ENCODE results near the gene DMXL2.
"Not testable (repeated sequence)": the region's sequence is repeated elsewhere in the genome, so short reads cannot be mapped to it uniquely, and the experiment has no call there.

DMXL2 gene, protein sequence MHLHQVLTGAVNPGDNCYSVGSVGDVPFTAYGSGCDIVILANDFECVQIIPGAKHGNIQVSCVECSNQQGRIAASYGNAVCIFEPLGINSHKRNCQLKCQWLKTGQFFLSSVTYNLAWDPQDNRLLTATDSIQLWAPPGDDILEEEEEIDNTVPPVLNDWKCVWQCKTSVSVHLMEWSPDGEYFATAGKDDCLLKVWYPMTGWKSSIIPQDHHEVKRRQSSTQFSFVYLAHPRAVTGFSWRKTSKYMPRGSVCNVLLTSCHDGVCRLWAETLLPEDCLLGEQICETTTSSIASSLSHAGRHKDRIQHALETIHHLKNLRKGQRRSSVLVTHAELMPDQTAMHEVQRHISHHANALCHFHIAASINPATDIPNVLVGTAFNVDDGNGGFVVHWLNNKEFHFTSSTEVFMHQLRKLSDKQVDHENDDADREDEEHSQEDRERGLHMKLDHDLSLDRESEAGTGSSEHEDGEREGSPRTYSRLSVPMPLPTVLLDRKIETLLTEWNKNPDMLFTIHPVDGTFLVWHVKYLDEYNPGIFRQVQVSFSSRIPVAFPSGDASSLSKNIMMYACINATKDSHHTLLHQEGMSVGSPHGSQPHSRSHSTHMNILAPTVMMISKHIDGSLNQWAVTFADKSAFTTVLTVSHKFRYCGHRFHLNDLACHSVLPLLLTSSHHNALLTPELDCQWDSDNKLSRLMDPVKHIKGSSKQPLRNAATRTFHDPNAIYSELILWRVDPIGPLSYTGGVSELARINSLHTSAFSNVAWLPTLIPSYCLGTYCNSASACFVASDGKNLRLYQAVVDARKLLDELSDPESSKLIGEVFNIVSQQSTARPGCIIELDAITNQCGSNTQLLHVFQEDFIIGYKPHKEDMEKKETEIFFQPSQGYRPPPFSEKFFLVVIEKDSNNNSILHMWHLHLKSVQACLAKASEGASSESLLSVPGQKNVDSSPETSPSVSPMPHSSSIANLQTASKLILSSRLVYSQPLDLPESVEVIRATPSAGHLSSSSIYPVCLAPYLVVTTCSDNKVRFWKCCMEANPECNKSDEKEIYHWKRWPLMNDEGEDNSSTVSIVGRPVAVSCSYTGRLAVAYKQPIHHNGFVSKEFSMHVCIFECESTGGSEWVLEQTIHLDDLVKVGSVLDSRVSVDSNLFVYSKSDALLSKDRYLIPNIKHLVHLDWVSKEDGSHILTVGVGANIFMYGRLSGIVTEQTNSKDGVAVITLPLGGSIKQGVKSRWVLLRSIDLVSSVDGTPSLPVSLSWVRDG (N-terminal part only)

DNA sequence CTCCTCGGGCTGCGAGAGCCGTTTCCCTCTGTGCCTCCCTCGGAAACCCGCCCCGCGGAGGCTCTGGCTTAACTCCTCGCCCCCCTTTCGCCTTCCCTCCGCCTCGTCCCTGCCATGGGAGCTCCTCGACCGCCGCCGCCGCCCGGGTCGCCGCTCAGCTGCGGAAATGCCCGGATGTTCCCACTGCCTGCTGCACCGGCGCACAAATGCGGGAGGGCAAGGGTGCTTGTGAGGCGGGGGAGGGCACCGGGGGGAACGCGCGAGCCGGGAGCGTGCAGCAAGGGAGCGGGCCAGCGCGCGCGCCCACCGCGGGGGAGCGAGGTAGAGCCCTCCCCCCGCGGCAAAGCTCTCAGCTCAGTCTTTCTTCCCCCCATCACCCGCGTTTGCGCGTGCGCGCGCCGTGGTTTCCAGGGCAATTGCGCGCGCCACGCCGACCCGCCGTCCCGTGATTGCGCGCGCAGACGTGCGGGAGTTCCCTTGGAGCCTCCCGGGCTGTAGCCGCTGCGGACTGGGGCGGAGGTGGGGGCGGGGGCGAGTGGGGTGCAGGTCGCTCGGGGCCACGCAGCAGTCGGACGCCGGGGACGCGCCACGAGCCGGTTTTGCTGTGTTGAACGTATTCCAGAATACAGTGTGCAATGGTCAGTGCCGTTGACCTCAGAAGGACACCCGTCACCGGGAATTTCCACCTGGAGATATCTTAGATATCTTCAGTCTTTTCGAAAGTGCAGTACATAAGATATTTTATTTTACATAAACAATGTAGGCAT is at the start of gene DMXL2:
Gene DMXL2 (minus strand): TSS at position 168 of the 767 bp plus-strand sequence. CDS start 226 bp downstream, outside the sequence.
- DNase-seq, result no peak

GRCh38 chr15:51672155-51672687 is 49.6 kb upstream of the DMXL2 start:
- no peak for DNase-seq

DNA sequence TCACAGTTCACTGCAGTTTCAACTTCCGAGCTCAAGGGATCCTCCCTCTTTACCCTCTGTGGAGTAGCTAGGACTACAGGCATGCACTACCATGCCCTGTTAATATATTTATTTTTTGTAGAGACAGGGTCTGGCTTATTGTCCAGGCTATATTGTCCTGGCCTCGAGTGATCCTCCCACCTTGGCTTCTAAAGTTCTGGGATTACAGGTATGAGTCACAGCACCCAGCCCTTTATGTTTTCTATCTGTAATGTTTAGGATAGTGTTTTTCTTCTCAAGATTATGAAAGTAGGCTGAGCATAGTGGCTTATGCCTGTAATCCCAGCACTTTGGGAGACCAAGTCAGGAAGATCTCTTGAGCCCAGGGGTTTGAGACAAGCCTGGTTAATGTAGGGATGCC is 46.8 kb upstream of the DMXL2 start:
- DNase-seq, result no peak

DNA sequence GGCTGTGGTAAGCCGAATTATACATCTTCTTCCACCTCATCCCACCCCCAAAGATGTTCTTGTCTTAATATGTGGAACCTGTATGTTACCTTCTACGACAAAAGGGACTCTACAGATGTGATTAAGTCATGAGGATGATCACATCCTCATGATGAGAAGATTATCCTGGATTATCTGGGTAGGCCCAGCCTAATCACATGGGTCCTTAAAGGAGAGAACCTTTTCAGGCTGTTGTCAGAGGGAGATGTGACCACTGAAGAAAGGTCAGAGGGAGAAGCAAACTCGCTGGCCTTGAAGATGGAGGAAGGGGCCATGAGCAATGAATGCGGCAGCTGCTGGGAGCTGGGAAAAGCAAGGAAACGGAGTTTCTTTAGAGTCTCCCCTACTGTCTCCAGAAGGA is 45.9 kb upstream of the DMXL2 start:
- DNase-seq, result no peak

DNA sequence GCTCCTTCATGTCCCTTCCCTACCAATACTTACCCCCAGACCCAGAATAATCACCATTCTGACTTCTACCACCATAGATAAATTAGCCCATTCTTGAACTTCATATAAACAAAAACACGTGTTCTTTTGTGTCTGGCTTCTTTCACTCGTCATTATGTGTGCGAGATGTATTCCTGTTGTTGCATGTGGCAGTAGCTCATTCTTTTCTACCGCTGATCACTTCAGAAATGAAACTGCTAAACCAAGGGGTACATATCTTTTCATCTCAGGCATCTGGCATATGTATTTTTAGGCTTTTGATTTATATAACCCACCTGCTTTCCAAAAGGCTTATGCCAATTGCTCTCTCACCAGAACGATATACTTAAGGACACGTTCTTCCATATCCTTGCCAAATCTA is 44.9 kb upstream of the DMXL2 start:
- DNase-seq, result no peak

DNA sequence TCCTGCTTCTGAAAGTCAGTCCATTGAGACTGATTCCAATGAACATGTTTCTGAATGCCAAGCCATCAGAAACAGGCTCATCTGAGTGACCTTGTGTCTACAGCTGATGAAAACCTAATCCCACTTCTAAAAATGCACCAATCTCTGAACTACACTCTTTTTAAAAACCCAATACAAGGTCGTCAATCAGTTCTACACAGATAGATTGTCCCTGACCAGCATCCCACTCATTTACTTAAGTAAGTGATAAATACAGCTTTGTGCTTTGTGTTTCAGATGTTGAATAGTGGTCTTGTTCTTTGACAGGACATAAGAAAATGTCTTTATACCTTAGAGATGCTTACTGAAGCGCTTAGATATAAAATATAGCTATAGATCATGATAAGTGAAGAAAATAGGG is 38.5 kb upstream of the DMXL2 start:
- no peak for DNase-seq

DNA sequence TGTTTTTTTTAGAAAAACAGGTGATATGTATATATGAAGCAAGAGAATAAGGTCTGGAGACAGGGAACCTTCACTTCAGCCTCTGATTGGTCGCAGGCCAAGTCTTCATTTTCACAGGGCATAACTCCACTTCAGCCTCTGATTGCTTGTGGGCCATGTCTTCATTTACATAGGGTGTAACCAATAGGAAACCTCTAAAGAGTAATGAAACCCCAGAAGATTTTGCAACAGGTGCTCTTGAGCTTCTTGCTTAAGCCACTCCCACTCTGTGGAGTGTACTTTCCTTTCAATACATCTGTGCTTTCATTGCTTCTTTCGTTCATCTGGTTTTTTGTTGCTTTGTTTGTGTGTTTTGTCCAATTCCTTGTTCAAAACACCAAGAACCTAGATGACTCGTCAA is 36.1 kb upstream of the DMXL2 start:
- no peak for DNase-seq

DNA sequence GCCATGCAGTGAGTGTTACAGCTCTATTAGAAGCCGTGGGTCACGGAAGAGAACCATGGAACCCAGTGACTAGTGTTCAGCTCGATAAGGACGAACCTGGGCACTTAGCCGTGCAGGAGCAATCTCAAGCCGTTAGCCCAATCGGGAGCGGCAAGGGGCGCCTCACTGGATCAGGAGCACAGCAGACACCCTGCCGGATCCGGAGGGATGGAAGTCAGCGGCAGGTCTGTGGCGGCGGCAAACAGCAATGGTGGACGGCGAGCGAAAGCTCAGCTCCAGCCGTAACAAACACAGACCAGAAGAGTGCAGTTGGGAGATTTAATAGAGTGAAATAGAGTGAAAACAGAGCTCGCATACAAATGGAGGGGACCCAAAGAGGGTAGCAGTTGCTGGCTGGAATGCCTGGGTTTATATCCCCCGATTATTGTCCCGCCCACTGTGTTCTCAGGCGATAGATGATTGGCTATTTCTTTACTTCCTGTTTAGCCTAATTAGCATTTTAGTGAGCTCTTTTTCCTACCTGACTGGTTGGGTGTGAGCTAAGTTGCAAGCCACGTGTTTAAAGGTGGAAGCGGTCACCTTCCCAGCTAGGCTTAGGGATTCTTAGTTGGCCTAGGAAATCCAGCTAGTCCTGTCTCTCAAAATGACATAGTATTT is 33.0 kb upstream of the DMXL2 start:
- DNase-seq, result not testable (repeated sequence)

DNA sequence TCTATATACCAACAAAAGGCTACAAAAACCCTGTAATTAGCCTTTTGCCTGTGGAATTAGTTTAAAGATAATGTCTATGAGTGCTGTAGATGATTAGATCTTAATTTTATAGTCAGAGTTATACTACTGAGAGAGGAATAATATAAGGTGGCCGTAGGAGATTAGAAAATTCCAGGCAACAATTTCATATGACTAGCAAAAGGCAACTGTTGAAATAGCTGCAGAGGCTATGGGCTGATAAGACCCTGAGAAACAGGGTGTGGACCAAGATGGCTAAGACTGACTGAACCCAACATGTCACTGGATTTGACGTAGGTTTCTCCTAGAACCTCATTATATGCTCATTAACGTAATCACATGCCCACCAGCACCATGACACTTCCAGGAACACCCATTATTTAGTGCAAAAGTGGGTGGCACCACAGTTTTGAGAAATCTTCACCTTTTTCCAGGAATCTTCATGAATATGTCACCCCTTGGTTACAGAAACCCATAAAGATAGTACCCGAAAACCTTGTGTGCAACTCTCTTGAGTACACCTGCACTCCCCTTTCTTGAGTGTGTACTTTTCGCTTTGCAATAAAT is 29.6 kb upstream of the DMXL2 start:
- no peak for DNase-seq

DNA sequence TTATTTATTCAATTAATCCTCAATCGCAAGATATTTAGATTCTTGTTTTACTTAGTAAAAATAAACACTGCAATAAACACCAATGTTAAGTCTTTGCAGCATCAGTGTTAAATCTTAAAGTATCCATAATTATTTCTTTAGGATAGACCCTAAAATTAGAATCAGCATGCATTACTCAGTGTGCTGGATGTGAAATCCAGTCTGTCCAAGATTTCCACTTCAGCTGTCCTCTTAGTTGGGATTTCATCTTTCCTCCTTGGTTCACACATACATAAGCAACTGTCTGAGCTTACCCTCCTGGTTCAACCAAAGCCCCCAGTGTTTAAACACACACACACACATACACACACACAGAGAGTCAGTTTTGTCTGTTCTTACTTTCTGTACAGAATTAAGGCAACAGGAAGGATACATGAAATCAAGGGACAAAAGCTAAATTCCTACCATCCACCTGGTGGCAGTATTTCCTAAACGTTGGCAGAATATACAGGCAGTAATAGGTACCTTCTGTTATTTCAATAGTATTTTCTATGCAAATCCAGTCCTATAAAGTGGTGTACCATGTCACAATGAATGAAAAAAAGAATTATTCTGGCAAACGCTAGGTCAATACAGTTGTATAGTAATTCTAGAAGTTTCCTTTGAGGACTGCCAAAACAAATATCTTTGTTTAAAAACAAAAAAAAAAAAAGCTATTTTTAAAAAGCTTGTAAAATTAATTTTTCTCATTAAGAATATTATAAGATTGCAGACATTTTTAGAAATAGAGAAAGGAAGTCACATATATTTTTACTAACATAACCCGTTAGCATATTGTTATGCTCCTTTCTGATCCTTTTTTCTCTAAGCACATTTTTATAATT is 27.3 kb upstream of the DMXL2 start:
- DNase-seq, result peak; percentile 47

GRCh38 chr15:51648643-51649042 is 26.1 kb upstream of the DMXL2 start:
- not testable (repeated sequence) for DNase-seq

DNA sequence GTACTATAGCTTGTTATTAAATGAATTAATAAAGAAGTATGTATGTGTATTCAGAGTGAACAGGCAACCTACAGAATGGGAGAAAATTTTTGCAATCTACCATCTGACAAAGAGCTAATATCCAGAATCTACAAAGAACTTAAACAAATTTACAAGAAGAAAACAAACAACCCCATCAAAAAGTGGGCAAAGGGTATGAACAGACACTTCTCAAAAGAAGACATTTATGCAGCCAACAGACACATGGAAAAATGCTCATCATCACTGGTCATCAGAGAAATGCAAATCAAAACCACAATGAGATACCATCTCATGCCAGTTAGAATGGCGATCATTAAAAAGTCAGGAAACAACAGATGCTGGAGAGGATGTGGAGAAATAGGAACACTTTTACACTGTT is 25.5 kb upstream of the DMXL2 start:
- DNase-seq, result not testable (repeated sequence)

DNA sequence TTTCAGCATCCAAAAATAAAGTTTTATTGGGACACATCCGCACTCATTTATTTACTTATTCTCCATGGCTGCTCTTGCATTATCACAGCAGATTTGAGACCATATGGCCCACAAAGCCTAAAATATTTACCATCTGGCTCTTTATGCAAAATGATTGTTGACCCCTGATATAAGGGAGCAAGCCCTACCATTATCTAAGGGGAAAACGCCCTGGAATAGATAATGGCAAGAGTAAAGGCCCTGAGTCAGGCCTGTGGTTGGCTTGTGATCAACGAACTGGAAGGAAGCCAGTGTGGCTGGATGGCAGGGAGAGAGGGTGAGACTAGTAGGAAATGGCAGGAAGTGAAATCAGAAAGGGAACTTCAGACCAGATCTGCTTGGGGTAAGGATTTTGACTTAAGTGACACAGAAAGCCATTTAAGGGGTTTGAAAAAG is 24.6 kb upstream of the DMXL2 start:
- DNase-seq, result no peak

GRCh38 chr15:51642696-51643095 is 20.1 kb upstream of the DMXL2 start:
- no peak for DNase-seq

DNA sequence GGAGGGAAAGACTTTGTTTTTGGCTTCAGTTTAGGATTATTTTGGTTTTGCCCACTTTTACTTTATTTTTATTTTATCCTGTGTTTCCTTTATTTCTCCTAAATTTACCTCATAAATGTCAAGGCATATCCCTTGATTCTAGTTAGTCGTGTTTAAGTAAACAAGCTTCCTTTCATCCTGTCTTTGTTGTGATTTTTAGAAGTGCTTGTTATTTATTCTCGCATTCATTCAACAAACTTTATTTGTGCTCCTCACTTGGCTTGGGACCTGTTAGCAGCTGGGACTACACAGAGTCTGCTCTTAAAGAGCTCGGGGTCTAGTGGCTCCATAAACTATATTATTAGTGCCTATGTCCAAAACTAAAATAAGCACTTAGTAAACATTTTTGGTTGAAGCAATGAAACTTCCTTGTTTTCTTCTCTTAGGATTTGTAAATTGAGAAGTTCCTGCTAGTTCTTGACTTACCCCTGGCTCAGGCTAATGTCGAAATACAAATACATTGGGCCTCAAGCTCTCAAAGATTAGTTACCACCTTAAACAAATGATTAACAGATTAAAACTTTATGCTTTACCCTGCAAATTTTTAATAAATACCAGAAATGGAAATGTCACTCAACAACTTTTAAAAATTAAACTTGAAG is 19.0 kb upstream of the DMXL2 start:
- DNase-seq, result no peak

DNA sequence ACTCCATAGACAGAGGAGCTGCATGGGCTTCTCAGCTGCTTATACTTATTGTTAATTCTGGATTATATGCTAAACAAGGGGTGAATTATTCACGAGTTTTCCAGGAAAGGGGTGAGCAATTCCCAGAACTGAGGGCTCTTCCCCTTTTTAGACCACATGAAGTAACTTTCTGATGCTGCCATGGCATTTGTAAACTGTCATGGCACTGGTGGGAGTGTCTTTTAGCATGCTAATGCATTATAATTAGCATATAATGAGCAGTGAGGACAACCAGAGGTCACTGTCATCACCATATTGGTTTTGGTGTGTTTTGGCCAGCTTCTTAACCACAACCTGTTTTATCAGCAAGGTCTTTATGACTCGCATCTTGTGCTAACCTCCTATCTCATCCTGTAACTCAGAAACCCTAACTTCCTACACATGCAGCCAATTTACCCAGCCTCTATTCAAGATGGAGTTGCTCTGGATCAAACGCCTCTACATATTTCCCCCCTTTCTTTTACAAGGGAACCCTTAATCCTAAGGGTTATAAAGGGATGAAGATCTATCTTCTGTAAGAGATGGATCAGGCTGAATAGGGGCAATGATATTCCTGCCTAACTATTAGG is 12.1 kb upstream of the DMXL2 start:
- DNase-seq, result no peak

GRCh38 chr15:51629612-51630011 is 7.0 kb upstream of the DMXL2 start:
- no peak for DNase-seq

DNA sequence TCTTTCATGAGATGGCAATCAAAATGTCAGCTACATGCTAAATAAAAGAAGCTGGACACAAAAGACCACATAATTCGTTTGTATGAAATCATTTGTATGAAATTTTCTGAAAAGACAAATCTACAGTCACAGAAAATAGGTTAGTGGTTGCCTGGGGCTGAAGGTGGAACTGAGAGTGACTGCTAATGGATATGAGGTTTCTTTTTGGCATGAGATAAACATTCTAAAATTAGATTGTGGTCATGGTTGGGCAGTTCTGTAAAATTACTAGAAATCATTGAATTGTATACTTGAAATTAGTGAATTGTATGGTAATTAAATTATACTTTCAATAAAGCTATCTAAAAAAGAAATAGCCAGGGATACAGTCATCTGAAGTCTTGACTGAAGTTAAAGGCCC is 2.7 kb upstream of the DMXL2 start:
- no peak for DNase-seq

DNA sequence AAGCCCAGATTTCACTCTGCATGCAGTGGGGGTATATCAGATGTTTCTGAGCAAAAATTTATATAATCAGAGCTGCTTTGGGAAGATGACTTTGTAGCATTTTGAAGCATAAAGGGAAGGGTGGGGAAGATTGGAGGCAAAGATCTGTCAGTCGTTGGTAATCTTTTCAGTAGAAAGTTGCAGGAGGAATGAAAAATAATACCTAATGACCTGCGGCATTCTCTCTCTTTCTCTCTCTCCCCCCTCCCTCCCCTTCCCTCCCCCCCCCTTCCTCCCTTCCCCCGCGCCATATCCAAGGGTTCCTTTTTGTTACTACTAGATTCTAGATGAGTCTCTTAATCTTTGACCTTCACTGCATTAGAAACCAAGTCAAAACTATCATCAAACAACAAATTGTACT is 1.5 kb upstream of the DMXL2 start:
- no peak for DNase-seq
